HL-60 (cell line): ENCODE results near the gene FAM110C.

Source experiments
- DNase-seq, 2 experiments: peaks; one replicate each; pipeline ENCODE4 v3.0.0-alpha.2; 2010 to 2020; ENCODE audit warnings: low read depth in 1 of 2, low spot score in 1 of 2
- H3K27ac ChIP-seq: fragments of 250-450 bp; sonication (Bioruptor Pico); replicated peaks from 2 replicates; pipeline ENCODE4 v1.5.1; 2020; ENCODE audit warnings: mild to moderate bottlenecking, moderate library complexity
- H3K27me3 ChIP-seq: fragments of 250-450 bp; sonication (Bioruptor Pico); 2 replicates; pipeline ENCODE4 v1.5.1; 2021; ENCODE audit warnings: mild to moderate bottlenecking, moderate library complexity; ENCODE audit not compliant: insufficient read depth, poor library complexity, severe bottlenecking
- H3K4me3 ChIP-seq: replicated peaks from 2 replicates; pipeline ENCODE4 v1.5.1; 2011; ENCODE audit warnings: mild to moderate bottlenecking, control low read depth, low read length; ENCODE audit not compliant: insufficient read depth
- GABPA ChIP-seq: IDR thresholded peaks from 2 replicates; pipeline ENCODE4 v1.6.1; 2012; ENCODE audit warnings: low read depth
- POLR2AphosphoS5 ChIP-seq: IDR thresholded peaks from 2 replicates; pipeline ENCODE4 v1.6.1; 2012; ENCODE audit warnings: low read depth
- SPI1 ChIP-seq: IDR thresholded peaks from 2 replicates; pipeline ENCODE4 v1.6.1; 2012; ENCODE audit warnings: low read depth, mild to moderate bottlenecking, borderline replicate concordance
- TF ChIP-seq, protein P1 (sequence below): IDR thresholded peaks from 2 replicates; pipeline ENCODE4 v1.6.1; 2012; ENCODE audit warnings: low read depth; ENCODE audit not compliant: insufficient replicate concordance
- TF ChIP-seq, protein P2 (sequence below): IDR thresholded peaks from one replicate; pipeline ENCODE4 v1.5.1; 2011; ENCODE audit warnings: low read length, control low read depth, inconsistent platforms; ENCODE audit not compliant: insufficient read depth

FAM110C gene

DNA sequence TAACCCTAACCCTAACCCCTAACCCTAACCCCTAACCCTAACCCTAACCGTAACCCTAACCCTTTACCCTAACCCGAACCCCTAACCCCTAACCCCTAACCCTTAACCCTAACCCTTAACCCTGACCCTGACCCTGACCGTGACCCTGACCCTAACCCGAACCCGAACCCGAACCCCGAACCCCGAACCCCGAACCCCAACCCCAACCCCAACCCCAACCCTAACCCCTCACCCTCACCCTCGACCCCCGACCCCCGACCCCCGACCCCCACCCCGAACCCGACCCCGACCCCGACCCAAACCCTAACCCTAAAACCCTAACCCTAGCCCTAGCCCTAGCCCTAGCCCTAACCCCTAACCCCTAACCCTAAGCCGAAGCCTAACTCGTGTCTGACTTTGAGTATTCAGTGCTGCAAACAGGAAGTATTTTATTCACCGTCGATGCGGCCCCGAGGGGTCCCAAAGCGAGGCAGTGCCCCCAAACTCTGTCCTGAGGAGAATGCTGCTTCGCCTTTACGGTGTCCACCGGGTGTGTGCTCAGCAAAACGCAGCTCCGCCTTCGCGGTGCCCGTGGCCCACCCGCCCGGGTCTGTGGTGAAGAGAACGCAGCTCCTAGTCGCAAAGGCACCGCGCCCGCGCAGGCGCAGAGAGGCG lies 36.0 kb downstream of the FAM110C start:
- DNase-seq, result no peak
- H3K4me3 ChIP-seq, result no peak overlapping the region
- no peak overlapping the region for H3K27ac ChIP-seq
- H3K27me3 ChIP-seq, result no peaks in the 10 kb centered on the region
- TF ChIP-seq, protein P1, sequence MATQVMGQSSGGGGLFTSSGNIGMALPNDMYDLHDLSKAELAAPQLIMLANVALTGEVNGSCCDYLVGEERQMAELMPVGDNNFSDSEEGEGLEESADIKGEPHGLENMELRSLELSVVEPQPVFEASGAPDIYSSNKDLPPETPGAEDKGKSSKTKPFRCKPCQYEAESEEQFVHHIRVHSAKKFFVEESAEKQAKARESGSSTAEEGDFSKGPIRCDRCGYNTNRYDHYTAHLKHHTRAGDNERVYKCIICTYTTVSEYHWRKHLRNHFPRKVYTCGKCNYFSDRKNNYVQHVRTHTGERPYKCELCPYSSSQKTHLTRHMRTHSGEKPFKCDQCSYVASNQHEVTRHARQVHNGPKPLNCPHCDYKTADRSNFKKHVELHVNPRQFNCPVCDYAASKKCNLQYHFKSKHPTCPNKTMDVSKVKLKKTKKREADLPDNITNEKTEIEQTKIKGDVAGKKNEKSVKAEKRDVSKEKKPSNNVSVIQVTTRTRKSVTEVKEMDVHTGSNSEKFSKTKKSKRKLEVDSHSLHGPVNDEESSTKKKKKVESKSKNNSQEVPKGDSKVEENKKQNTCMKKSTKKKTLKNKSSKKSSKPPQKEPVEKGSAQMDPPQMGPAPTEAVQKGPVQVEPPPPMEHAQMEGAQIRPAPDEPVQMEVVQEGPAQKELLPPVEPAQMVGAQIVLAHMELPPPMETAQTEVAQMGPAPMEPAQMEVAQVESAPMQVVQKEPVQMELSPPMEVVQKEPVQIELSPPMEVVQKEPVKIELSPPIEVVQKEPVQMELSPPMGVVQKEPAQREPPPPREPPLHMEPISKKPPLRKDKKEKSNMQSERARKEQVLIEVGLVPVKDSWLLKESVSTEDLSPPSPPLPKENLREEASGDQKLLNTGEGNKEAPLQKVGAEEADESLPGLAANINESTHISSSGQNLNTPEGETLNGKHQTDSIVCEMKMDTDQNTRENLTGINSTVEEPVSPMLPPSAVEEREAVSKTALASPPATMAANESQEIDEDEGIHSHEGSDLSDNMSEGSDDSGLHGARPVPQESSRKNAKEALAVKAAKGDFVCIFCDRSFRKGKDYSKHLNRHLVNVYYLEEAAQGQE, result no peak
- TF ChIP-seq SPI1, result no peak
- no peak for TF ChIP-seq GABPA
- TF ChIP-seq, protein P2, sequence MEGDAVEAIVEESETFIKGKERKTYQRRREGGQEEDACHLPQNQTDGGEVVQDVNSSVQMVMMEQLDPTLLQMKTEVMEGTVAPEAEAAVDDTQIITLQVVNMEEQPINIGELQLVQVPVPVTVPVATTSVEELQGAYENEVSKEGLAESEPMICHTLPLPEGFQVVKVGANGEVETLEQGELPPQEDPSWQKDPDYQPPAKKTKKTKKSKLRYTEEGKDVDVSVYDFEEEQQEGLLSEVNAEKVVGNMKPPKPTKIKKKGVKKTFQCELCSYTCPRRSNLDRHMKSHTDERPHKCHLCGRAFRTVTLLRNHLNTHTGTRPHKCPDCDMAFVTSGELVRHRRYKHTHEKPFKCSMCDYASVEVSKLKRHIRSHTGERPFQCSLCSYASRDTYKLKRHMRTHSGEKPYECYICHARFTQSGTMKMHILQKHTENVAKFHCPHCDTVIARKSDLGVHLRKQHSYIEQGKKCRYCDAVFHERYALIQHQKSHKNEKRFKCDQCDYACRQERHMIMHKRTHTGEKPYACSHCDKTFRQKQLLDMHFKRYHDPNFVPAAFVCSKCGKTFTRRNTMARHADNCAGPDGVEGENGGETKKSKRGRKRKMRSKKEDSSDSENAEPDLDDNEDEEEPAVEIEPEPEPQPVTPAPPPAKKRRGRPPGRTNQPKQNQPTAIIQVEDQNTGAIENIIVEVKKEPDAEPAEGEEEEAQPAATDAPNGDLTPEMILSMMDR, result no peak
- no peak for TF ChIP-seq POLR2AphosphoS5
